Caco-2 (cell line): Measurements from ENCODE around the gene NOS1AP. TPM values are rescaled to one million over a fixed set of nuclear protein-coding genes. Genes with fewer than 3 reads are reported as not detected.
A peak's percentile ranks its signal among the peaks of the same experiment; 100 is the strongest.

Source experiments
- BruUV-seq: library from RNA; stranded (reverse); fragments of 400-500 nt; replicated peaks from 2 replicates; lab custom pipeline; 2021; lab: Mats Ljungman, UMichigan
- CTCF ChIA-PET: fragments of 300-600 bp; sonication (Branson Sonifier 250); formaldehyde crosslinking; loops from one replicate; lab custom pipeline; 2022; ENCODE audit warnings: antibody characterized with exemption; lab: Charles Lee
- POLR2A ChIA-PET: fragments of 300-600 bp; sonication (Branson Sonifier 250); formaldehyde crosslinking; loops from one replicate; lab custom pipeline; 2022; ENCODE audit warnings: antibody characterized with exemption; lab: Charles Lee
- DNase-seq, 2 experiments: peaks; one replicate each; pipeline versions ENCODE4 v3.0.0 to v3.0.0-alpha.2; 2020 to 2022
- H3K27me3 ChIP-seq: replicated peaks from 2 replicates; pipeline ENCODE4 v1.6.0; 2011; ENCODE audit warnings: low read length; ENCODE audit not compliant: control insufficient read depth, insufficient read depth
- H3K36me3 ChIP-seq: 2 replicates; pipeline ENCODE4 v1.5.1; 2011; ENCODE audit warnings: low read length; ENCODE audit not compliant: control insufficient read depth, insufficient read depth
- H3K4me1 ChIP-seq: fragments of 250-450 bp; sonication (Bioruptor Pico); 2 replicates; pipeline ENCODE4 v1.5.1; 2020; ENCODE audit warnings: mild to moderate bottlenecking
- H3K4me3 ChIP-seq: 2 replicates; pipeline ENCODE4 v1.5.1; 2011; ENCODE audit warnings: low read depth, mild to moderate bottlenecking, control low read depth, low read length
- H3K9me3 ChIP-seq: fragments of 250-450 bp; sonication (Bioruptor Pico); 2 replicates; pipeline ENCODE4 v1.5.1; 2020; ENCODE audit warnings: mild to moderate bottlenecking, moderate library complexity
- H3K27ac Mint-ChIP-seq: one replicate; pipeline ENCODE4 v1.8.0; 2022; ENCODE audit warnings: mixed read lengths; ENCODE audit not compliant: unreplicated experiment
- H3K27me3 Mint-ChIP-seq: one replicate; pipeline ENCODE4 v1.8.0; 2022; ENCODE audit warnings: mixed read lengths; ENCODE audit not compliant: insufficient read depth, unreplicated experiment
- H3K36me3 Mint-ChIP-seq: one replicate; pipeline ENCODE4 v1.8.0; 2022; ENCODE audit warnings: mild to moderate bottlenecking, mixed read lengths; ENCODE audit not compliant: insufficient read depth, unreplicated experiment
- H3K4me1 Mint-ChIP-seq: one replicate; pipeline ENCODE4 v1.8.0; 2022; ENCODE audit warnings: low read depth, mixed read lengths; ENCODE audit not compliant: unreplicated experiment
- H3K4me3 Mint-ChIP-seq: one replicate; pipeline ENCODE4 v1.8.0; 2022; ENCODE audit warnings: mild to moderate bottlenecking, moderate library complexity, mixed read lengths; ENCODE audit not compliant: unreplicated experiment
- H3K9me3 Mint-ChIP-seq: one replicate; pipeline ENCODE4 v1.8.0; 2022; ENCODE audit warnings: mixed read lengths; ENCODE audit not compliant: unreplicated experiment
- intact Hi-C: fragments of 100-400 bp; cut with micrococcal nuclease; formaldehyde crosslinking; loops from one replicate; pipeline ENCODE4 v1.10.0; 2022; ENCODE audit not compliant: unreplicated experiment
- total RNA-seq: library from RNA; stranded (reverse); gene quantifications from 2 replicates; pipeline ENCODE4 v1.2.3, GENCODE V29; 2022
- TF ChIP-seq, protein P1 (sequence below), 2 experiments: fragments of 200-600 bp in 1 of 2; IDR thresholded peaks; 1 replicate in 1 of 2; 2 replicates in 1 of 2; pipeline versions ENCODE4 v1.5.1 to v1.8.0; 2011 to 2022; ENCODE audit warnings: antibody characterized with exemption in 1 of 2, control low read depth in 1 of 2, inconsistent platforms in 1 of 2, low read depth in 1 of 2, low read length in 1 of 2, mild to moderate bottlenecking in 1 of 2, moderate library complexity in 1 of 2; ENCODE audit not compliant: insufficient read depth in 1 of 2, severe bottlenecking in 1 of 2, unreplicated experiment in 1 of 2

Gene NOS1AP
- total RNA-seq, 1 experiment from 2014 or later = 5.5 TPM

DNA sequence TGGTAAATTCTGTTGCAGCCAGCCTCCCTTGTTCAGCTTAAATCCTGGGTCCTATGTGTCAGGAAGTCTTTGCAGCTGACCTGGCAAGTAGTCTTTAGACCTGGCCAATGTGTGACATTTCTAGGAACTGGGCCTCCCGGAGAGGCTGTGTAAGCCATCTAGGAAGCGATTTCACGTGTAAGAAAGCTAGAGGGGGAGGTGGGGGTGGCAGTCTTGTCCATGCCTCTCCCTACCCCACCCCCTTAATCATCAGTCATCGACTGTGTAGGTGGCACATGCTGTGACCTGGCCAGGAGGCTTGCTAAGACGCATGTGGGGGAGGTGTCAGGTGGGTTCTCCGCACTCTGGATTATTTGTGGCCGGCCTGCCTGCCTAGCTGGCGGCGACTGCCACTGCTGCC lies 320.5 kb downstream of the NOS1AP start:
- no peak for DNase-seq
- Mint-ChIP-seq H3K27me3 (no peaks in the 10 kb centered on the region), H3K36me3 (no peaks in the 10 kb centered on the region), H3K9me3 (no peaks in the 10 kb centered on the region), H3K4me3 (no peak overlapping the region), H3K27ac (no peak overlapping the region), H3K4me1 (peaks cover 14% of the 10 kb centered on the region)
- TF ChIP-seq, protein P1, sequence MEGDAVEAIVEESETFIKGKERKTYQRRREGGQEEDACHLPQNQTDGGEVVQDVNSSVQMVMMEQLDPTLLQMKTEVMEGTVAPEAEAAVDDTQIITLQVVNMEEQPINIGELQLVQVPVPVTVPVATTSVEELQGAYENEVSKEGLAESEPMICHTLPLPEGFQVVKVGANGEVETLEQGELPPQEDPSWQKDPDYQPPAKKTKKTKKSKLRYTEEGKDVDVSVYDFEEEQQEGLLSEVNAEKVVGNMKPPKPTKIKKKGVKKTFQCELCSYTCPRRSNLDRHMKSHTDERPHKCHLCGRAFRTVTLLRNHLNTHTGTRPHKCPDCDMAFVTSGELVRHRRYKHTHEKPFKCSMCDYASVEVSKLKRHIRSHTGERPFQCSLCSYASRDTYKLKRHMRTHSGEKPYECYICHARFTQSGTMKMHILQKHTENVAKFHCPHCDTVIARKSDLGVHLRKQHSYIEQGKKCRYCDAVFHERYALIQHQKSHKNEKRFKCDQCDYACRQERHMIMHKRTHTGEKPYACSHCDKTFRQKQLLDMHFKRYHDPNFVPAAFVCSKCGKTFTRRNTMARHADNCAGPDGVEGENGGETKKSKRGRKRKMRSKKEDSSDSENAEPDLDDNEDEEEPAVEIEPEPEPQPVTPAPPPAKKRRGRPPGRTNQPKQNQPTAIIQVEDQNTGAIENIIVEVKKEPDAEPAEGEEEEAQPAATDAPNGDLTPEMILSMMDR (IDR thresholded peaks at IDR 0.05; ENCODE audit: insufficient read depth in 1 of 2, low read depth in 1 of 2, low read length in 1 of 2, severe bottlenecking in 1 of 2, unreplicated experiment in 1 of 2) = no peak
- H3K36me3 ChIP-seq = no peaks in the 10 kb centered on the region; the same call in 1 of the 2 replicates
- ChIA-PET CTCF (no interaction called here), POLR2A (interaction anchor here (0.5 to 0.9 kb wide), 2 partner anchors 9 to 18 kb away, joined by 3 read pairs; partner anchors contain the start of gene C1orf226)
- intact Hi-C loops = loop anchor here (10.0 kb wide), 1 partner anchor 195 kb away; no protein-coding TSS in a partner anchor
- H3K9me3 ChIP-seq = no peaks in the 10 kb centered on the region
- H3K27me3 ChIP-seq = no peaks in the 10 kb centered on the region
- no TSS peak for BruUV-seq
- H3K4me3 ChIP-seq = no peak overlapping the region
- peaks cover 8% of the 10 kb centered on the region for H3K4me1 ChIP-seq

DNA sequence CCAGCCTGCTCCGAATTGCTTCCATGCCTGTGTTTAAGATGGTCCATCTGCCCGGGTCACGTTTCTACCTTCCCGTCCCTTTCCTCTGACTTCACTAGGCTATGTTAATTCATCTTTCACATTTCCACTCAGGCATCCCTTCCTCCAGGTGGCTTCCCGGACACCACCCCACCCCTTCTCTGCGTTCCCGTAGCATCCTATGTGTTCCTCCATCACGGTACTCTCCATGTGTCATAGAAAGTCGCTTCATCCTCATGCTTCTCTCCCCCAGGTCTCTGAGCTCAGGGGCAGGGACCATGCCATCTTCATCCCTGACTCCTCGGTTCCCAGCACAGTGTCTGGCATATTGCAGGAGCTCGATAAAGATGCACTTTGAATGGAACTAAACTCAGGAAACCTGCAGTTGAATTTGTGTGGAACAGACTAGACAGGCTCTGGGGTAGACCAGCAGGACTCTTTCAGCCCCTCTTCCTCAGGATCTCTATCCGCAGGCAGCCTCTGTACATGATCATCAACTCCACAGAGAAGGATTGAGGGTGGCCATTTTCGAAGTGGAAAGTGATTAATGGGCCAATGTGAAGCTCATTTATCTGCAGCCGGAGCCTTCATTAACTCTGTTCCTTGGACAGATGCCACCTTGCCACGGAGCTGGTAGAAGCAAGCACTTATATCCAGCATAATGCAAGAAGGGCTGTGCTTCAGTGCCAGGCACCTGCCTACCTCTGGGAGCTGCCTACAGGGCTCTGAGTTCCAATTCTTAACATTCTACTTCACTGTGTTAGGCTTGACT lies 321.1 kb downstream of the NOS1AP start:
- TF ChIP-seq, protein P1 (IDR thresholded peaks at IDR 0.05; ENCODE audit: insufficient read depth in 1 of 2, low read depth in 1 of 2, low read length in 1 of 2, severe bottlenecking in 1 of 2, unreplicated experiment in 1 of 2) = no peak
- Mint-ChIP-seq H3K27me3 (no peaks in the 10 kb centered on the region), H3K36me3 (no peaks in the 10 kb centered on the region), H3K4me1 (peaks cover 14% of the 10 kb centered on the region), H3K4me3 (no peak overlapping the region), H3K27ac (no peak overlapping the region), H3K9me3 (no peaks in the 10 kb centered on the region)
- POLR2A ChIA-PET = interaction anchor here (0.9 kb wide), 1 partner anchor 9 kb away, joined by 3 read pairs; the partner anchor contains the start of gene C1orf226
- peaks cover 8% of the 10 kb centered on the region for H3K4me1 ChIP-seq
- BruUV-seq = no TSS peak
- DNase-seq = no peak
- H3K27me3 ChIP-seq = no peaks in the 10 kb centered on the region
- no peak overlapping the region for H3K4me3 ChIP-seq
- H3K9me3 ChIP-seq = no peaks in the 10 kb centered on the region
- H3K36me3 ChIP-seq = no peaks in the 10 kb centered on the region
- CTCF ChIA-PET = interaction anchor here (0.8 to 1.7 kb wide), 2 partner anchors 9 to 106 kb away, joined by 3 to 10 read pairs; partner anchors contain the start of gene C1orf226
- intact Hi-C loops = no loop called here

DNA sequence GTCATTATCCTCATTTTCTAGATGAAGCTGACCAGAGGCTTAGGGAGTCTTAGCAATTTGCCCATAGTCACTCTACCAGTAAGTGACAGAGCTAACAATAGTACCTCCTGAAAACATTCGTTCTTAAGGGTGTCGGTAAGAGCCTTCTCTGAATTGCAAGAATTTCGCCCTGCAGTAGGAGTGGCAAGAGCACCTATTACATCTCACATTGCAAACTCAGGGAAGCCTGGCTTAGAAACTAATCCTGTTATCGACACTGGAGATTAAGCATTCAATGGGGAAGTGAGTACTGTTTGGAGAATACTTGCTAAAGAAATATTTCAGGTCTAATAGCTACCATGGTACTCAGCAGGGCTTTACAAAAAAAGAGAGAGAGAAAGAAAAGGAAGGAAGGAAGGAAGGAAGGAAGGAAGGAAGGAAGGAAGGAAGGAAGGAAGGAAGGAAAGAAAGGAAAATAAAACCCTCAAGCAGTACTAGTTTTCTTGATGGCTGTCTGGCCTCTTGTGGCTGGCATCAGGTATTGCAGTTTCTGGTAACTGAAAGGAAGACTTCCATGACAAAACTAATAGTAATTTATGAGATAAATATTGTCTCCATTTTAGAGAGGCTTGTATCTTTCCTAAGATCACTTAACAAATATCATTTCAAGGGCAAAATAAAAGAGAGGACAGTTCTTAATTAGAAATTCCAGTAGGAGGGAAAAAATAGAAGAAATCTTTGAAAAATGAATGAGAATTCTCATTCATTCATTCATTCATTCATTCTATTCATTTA lies 322.5 kb downstream of the NOS1AP start:
- H3K27ac Mint-ChIP-seq = no peak overlapping the region
- H3K4me3 Mint-ChIP-seq = peak overlapping the region; percentile 4

More for the DNA sequence above, 322.5 kb downstream of the NOS1AP start:
- TF ChIP-seq, protein P1 (IDR thresholded peaks at IDR 0.05; ENCODE audit: insufficient read depth in 1 of 2, low read depth in 1 of 2, low read length in 1 of 2, severe bottlenecking in 1 of 2, unreplicated experiment in 1 of 2) = peak; percentile 64 to 88
- CTCF ChIA-PET = interaction anchor here (1.0 to 1.7 kb wide), 3 partner anchors 11 to 336 kb away, joined by 3 to 14 read pairs (median 10); partner anchors contain the start of gene C1orf226
- POLR2A ChIA-PET = interaction anchor here (0.7 kb wide), 1 partner anchor 465 kb away, joined by 3 read pairs; no protein-coding TSS in a partner anchor
- no peaks in the 10 kb centered on the region for H3K9me3 ChIP-seq
- intact Hi-C loops = loop anchor here (1.0 to 2.0 kb wide), 3 partner anchors 35 to 336 kb away; no protein-coding TSS in a partner anchor
- Mint-ChIP-seq H3K36me3 (no peaks in the 10 kb centered on the region), H3K4me1 (peaks cover 14% of the 10 kb centered on the region), H3K9me3 (no peaks in the 10 kb centered on the region), H3K27me3 (peaks cover 8% of the 10 kb centered on the region)
- H3K4me3 ChIP-seq = no peak overlapping the region
- no TSS peak for BruUV-seq
- DNase-seq = peak in 1 of 2 experiments; percentile 42
- H3K36me3 ChIP-seq = no peaks in the 10 kb centered on the region
- no peaks in the 10 kb centered on the region for H3K27me3 ChIP-seq
- peaks cover 8% of the 10 kb centered on the region for H3K4me1 ChIP-seq
